ENCODE data around the gene USP25. TPM values are rescaled to one million over a fixed set of nuclear protein-coding genes. Genes with fewer than 3 reads are reported as not detected.

The USP25 gene
- total RNA-seq, 1 experiment from 2014 or later, result 35.1 TPM

- Mint-ChIP-seq H3K27me3 (ENCODE audit: low read depth) (no peaks in the 10 kb centered on the region), H3K9me3 (no peaks in the 10 kb centered on the region), H3K4me3 (no peak overlapping the region), H3K4me1 (peaks cover 0 to 2% of the 10 kb centered on the region in 2 experiments; a peak in 1 of 4 replicates), H3K36me3 (ENCODE audit: insufficient read depth in 1 of 3, low read depth in 3 of 3) (peaks cover 0 to 14% (median 6%) of the 10 kb centered on the region in 3 experiments; a peak in 4 of 7 replicates), H3K27ac (no peak overlapping the region)
- no peak overlapping the region for H3K4ac ChIP-seq (ENCODE audit: low read depth, low read length)
- no peak overlapping the region for H2AFZ ChIP-seq (ENCODE audit: low read length)
- H2AK5ac ChIP-seq (ENCODE audit: insufficient read length, low read length), result no peak overlapping the region
- H3K4me1 ChIP-seq (ENCODE audit: insufficient read depth, low read length), result no peaks in the 10 kb centered on the region
- no peak overlapping the region for H2BK120ac ChIP-seq (ENCODE audit: low read depth, low read length, poor library complexity, severe bottlenecking)
- no peak overlapping the region for H4K5ac ChIP-seq (ENCODE audit: insufficient read length, low read depth, low read length)
- no peak for TF ChIP-seq CTCF (conservative IDR thresholded peaks at IDR 0.05)
- no peak overlapping the region for H4K91ac ChIP-seq (ENCODE audit: insufficient read length, low read depth, low read length)
- no peak overlapping the region for H3K18ac ChIP-seq (ENCODE audit: insufficient read length, low read depth, low read length)
- H3K27ac ChIP-seq (ENCODE audit: insufficient read length, low read depth, low read length), result no peak overlapping the region
- no peak for DNase-seq
- H4K8ac ChIP-seq (replicated peaks; ENCODE audit: insufficient read length, low read depth, low read length), result no peak overlapping the region
- no peaks in the 10 kb centered on the region for H4K20me1 ChIP-seq (ENCODE audit: control insufficient read depth, insufficient read depth, insufficient read length)
- no peaks in the 10 kb centered on the region for H3K23me2 ChIP-seq (ENCODE audit: insufficient read length, low read depth, low read length, poor library complexity, severe bottlenecking)
- H2BK5ac ChIP-seq (ENCODE audit: insufficient read length, low read length), result no peak overlapping the region
- no peak overlapping the region for H2BK20ac ChIP-seq (ENCODE audit: low read depth, low read length, poor library complexity, severe bottlenecking)
- no peak overlapping the region for H2BK15ac ChIP-seq (ENCODE audit: low read depth, low read length)
- H2BK12ac ChIP-seq (ENCODE audit: insufficient read length, low read depth, low read length), result no peak overlapping the region
- H3K9ac ChIP-seq (ENCODE audit: extremely low read depth, insufficient read length, low read length), result no peak overlapping the region
- H3T11ph ChIP-seq (ENCODE audit: low read length), result no peak overlapping the region
- no peaks in the 10 kb centered on the region for H3K27me3 ChIP-seq (ENCODE audit: insufficient read depth, low read length)
- H3K23ac ChIP-seq (ENCODE audit: insufficient read length, low read depth, low read length), result no peak overlapping the region
- no peak overlapping the region for H3K14ac ChIP-seq (ENCODE audit: insufficient read depth, low read length)
- no peaks in the 10 kb centered on the region for H3K9me3 ChIP-seq (ENCODE audit: control insufficient read depth, low read depth, low read length)
- no peaks in the 10 kb centered on the region for H3K79me2 ChIP-seq (ENCODE audit: insufficient read depth, low read length)
- H3K4me2 ChIP-seq (ENCODE audit: insufficient read depth, insufficient read length, low read length), result no peak overlapping the region
- WGBS (ENCODE audit: extremely low coverage, insufficient read length, low lambda C conversion rate), result no CpG with 5 or more reads among the region's 2 CpGs
- no peaks in the 10 kb centered on the region for H3K79me1 ChIP-seq (ENCODE audit: insufficient read depth, low read depth, low read length, poor library complexity, severe bottlenecking)
- no peak overlapping the region for H3K56ac ChIP-seq (ENCODE audit: insufficient read length, low read depth, low read length)
Observed at GRCh38 chr21:15839601-15840000, 109.8 kb downstream of the USP25 start.
